T-helper 22 cell (primary cell): ENCODE data around the gene OVOL3.
"Not testable (repeated sequence)": the region's sequence is repeated elsewhere in the genome, so short reads cannot be mapped to it uniquely, and the experiment has no call there.

ENCODE experiments used
- DNase-seq: peaks from one replicate; pipeline ENCODE4 v3.0.0-alpha.2; 2020; ENCODE audit warnings: low read depth

OVOL3 gene

GRCh38 chr19:36131221-36131620, 20.3 kb downstream of the OVOL3 start:
- DNase-seq: not testable (repeated sequence)

- DNase-seq: not testable (repeated sequence)
Measured at GRCh38 chr19:36134867-36135266, 23.9 kb downstream of the OVOL3 start.

GRCh38 chr19:36136964-36137686, 26.2 kb downstream of the OVOL3 start:
- DNase-seq: no peak

- DNase-seq: no peak
Measured at GRCh38 chr19:36139120-36139472, 28.2 kb downstream of the OVOL3 start.

- peak; percentile 84 for DNase-seq
Measured at GRCh38 chr19:36139473-36140303, 28.7 kb downstream of the OVOL3 start, which contains the start of gene CAPNS1. Gene CAPNS1, plus strand, starts transcription at chr19:36140066. Its CDS starts 946 bp downstream, at chr19:36141012.

GRCh38 chr19:36140304-36141038, 29.5 kb downstream of the OVOL3 start:
- DNase-seq: no peak

GRCh38 chr19:36141039-36141927, 30.3 kb downstream of the OVOL3 start:
- peak; percentile 77 for DNase-seq

- no peak for DNase-seq
Measured at GRCh38 chr19:36142046-36142445, 31.1 kb downstream of the OVOL3 start.

GRCh38 chr19:36142496-36142895, 31.6 kb downstream of the OVOL3 start:
- DNase-seq: no peak

GRCh38 chr19:36144624-36145023, 33.7 kb downstream of the OVOL3 start:
- DNase-seq: no peak

- no peak for DNase-seq
Measured at GRCh38 chr19:36149673-36150406, 38.9 kb downstream of the OVOL3 start.

- no peak for DNase-seq
Measured at GRCh38 chr19:36150586-36150985, 39.6 kb downstream of the OVOL3 start.

- DNase-seq: no peak
Measured at GRCh38 chr19:36151144-36152018, 40.4 kb downstream of the OVOL3 start.

- DNase-seq: no peak
Measured at GRCh38 chr19:36152019-36152351, 41.0 kb downstream of the OVOL3 start.

GRCh38 chr19:36152352-36153091, 41.6 kb downstream of the OVOL3 start, which contains the start of gene COX7A1:
Gene COX7A1, minus strand, starts transcription at chr19:36152447. Its CDS starts 40 bp downstream, at chr19:36152407.
- DNase-seq: no peak

GRCh38 chr19:36153126-36153525, 42.2 kb downstream of the OVOL3 start:
- no peak for DNase-seq

- no peak for DNase-seq
Measured at GRCh38 chr19:36160821-36161596, 50.1 kb downstream of the OVOL3 start.
